GM12878 (cell line): ENCODE data around the gene SLIT1.

Source experiments
- CBX5 ChIP-seq: sonication (generic); IDR thresholded peaks from 2 replicates; pipeline ENCODE4 v1.6.1; 2016; ENCODE audit warnings: low read depth, moderate library complexity, mild to moderate bottlenecking, inconsistent platforms
- FOXM1 ChIP-seq: IDR thresholded peaks from 2 replicates; pipeline ENCODE4 v1.6.1; 2012; ENCODE audit warnings: low read depth, mild to moderate bottlenecking, inconsistent platforms, low read length, moderate library complexity
- JUND ChIP-seq: IDR thresholded peaks from 2 replicates; pipeline ENCODE4 v1.6.1; 2012; ENCODE audit warnings: low read depth, mild to moderate bottlenecking, low read length, improper control_type of control experiment, moderate library complexity
- NFIC ChIP-seq: IDR thresholded peaks from 2 replicates; pipeline ENCODE4 v1.6.1; 2012; ENCODE audit warnings: low read depth, mild to moderate bottlenecking, inconsistent platforms, low read length, moderate library complexity
- SRF ChIP-seq, 2 experiments: IDR thresholded peaks; 2 replicates each; pipeline ENCODE4 v1.6.1; 2011; ENCODE audit warnings: low read depth in 2 of 2, low read length in 2 of 2, mild to moderate bottlenecking in 1 of 2, moderate library complexity in 1 of 2
- YY1 ChIP-seq: IDR thresholded peaks from 2 replicates; pipeline ENCODE4 v1.6.1; 2011; ENCODE audit warnings: low read depth, mild to moderate bottlenecking, low read length
- TF ChIP-seq, protein P1 (sequence below), 3 experiments: IDR thresholded peaks in 2 of 3; conservative IDR thresholded peaks in 1 of 3; 2 replicates each; pipeline ENCODE4 v1.5.1; 2011; ENCODE audit warnings: low read depth in 3 of 3, low read length in 3 of 3, mild to moderate bottlenecking in 3 of 3, control low read depth in 2 of 3, moderate library complexity in 2 of 3, inconsistent platforms in 1 of 3, mixed read lengths in 1 of 3; ENCODE audit not compliant: control insufficient read depth in 2 of 3, insufficient read depth in 1 of 3; ENCODE audit errors: extremely low read depth in 1 of 3
- TF ChIP-seq, protein P2 (sequence below): IDR thresholded peaks from 2 replicates; pipeline ENCODE4 v1.6.1; 2011; ENCODE audit warnings: low read depth, mild to moderate bottlenecking, low read length, moderate library complexity, borderline replicate concordance; ENCODE audit errors: extremely low read depth

DNA sequence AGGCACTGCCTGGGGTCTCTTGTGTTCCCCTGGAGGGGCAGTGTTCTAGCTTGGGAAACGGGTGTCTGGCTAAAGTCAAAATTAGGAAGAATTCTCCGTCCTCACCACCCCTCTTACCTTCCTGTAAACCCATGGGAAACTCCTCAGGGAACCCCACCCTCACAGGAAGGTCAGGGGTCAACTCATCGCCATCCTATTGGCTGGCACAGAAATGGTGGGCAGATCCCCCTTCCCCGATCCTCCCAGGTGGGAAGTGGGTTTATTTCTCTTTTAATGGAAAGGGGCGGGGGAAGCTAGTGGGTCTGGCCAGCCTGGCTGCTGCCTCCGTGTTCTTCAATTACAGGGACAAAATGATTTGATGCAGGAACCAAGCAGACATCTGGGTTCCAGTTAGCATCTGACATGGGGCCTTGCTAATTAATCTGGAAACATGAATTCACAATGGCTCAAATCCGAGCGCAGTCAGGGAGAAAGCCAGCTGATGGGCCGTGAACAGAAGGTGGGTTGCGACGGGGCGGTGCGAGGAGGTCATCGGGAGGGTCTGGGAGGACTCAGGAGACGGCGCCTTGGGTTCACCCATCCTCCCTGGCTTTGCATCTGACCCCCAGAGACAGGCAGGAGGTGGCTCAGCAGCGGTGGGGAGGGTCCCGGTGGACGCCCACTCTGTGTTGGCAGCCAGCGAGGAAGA, 66.6 kb downstream of the SLIT1 start:
- no peak for TF ChIP-seq CBX5
- TF ChIP-seq YY1, result no peak
- TF ChIP-seq NFIC, result no peak
- TF ChIP-seq, protein P1, sequence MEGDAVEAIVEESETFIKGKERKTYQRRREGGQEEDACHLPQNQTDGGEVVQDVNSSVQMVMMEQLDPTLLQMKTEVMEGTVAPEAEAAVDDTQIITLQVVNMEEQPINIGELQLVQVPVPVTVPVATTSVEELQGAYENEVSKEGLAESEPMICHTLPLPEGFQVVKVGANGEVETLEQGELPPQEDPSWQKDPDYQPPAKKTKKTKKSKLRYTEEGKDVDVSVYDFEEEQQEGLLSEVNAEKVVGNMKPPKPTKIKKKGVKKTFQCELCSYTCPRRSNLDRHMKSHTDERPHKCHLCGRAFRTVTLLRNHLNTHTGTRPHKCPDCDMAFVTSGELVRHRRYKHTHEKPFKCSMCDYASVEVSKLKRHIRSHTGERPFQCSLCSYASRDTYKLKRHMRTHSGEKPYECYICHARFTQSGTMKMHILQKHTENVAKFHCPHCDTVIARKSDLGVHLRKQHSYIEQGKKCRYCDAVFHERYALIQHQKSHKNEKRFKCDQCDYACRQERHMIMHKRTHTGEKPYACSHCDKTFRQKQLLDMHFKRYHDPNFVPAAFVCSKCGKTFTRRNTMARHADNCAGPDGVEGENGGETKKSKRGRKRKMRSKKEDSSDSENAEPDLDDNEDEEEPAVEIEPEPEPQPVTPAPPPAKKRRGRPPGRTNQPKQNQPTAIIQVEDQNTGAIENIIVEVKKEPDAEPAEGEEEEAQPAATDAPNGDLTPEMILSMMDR (IDR thresholded peaks at IDR 0.05 in 2 of 3, conservative IDR thresholded peaks at IDR 0.05 in 1 of 3; ENCODE audit: control insufficient read depth in 2 of 3, extremely low read depth in 1 of 3, insufficient read depth in 1 of 3, low read depth in 3 of 3, low read length in 3 of 3), result no peak
- TF ChIP-seq SRF (IDR thresholded peaks at IDR 0.05; ENCODE audit: low read depth in 2 of 2, low read length in 2 of 2), result no peak
- TF ChIP-seq, protein P2, sequence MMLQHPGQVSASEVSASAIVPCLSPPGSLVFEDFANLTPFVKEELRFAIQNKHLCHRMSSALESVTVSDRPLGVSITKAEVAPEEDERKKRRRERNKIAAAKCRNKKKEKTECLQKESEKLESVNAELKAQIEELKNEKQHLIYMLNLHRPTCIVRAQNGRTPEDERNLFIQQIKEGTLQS, result no peak
- TF ChIP-seq JUND, result no peak
- TF ChIP-seq FOXM1, result no peak
